ENCODE data around the gene HSPA12B. TPM values are rescaled to one million over a fixed set of nuclear protein-coding genes. Genes with fewer than 3 reads are reported as not detected.

Gene HSPA12B
- total RNA-seq (2021; ENCODE audit: unreplicated experiment), result 0.21 TPM
- polyA plus RNA-seq (2012; ENCODE audit: insufficient read length), result 0.51 TPM
- Bru-seq, nascent RNA, result percentile 10 among the genes with signal in this experiment
- percentile 5 among the genes with signal in this experiment for BruChase-seq, experiment 1, labeled RNA remaining after a 2-hour chase
- not detected for BruChase-seq, experiment 2, labeled RNA remaining after a 6-hour chase
- long read RNA-seq, partial matches to known transcripts, result 1 of 1 reads
- long read RNA-seq, other reads (novel, unspliced or antisense), result 0 of 1 reads

DNA sequence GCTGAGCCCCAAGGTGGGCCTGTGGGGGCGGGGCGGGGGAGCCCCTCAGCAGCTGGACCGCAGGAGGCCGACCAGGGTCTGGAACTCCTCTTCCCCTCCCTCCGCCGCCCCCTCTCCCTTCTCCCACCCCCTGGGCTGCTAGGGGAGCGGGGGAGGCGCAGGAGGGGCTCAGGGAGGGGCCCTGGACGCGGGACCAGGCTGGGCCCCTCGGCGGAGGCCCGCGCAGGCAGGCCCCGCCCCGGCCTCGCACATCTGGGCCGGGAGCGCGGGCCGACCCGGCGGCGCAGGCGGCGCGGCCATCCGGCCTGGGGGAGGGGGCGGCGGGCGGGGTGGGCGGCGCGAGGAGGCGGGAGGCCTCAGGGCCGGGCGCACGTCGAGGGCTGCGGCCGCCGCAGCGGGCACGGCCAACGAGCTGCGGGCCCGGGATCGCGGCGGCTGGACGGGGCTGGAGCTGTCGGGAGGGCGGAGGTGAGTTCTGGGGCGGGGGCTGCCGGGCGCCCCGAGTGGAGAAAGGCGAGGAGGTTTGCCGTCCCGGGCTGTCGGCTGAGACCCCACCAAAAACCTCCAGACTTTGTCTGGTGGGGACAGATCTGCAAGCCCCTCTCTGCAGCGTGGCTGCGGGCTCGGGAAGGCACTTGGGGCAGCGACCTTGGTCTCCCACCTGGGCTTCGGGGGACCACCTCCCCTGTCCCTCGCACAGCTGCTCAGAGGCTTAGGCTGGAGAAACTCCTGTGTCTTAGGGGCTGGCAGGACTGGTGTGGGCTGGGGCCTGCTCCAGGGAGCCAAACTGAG is at the start of gene HSPA12B:
TSS of gene HSPA12B (plus strand) at position 359 of the 792 bp plus-strand sequence. CDS start 5,990 bp downstream, outside the sequence.
- Histone ChIP-seq H3K27ac (ENCODE audit: low read length) (no peak within 1 kb of the TSS), H3K9me3 (ENCODE audit: control insufficient read depth, insufficient read depth, low read depth, low read length) (no peaks in the 10 kb centered on the region), H3K36me3 (ENCODE audit: control insufficient read depth, insufficient read depth, low read length) (no peaks in the 10 kb centered on the region), H3K4me3 (ENCODE audit: low read depth in 2 of 2, low read length in 2 of 2) (no peak within 1 kb of the TSS), H3K27me3 (ENCODE audit: control insufficient read depth, insufficient read depth, low read length) (no peaks in the 10 kb centered on the region; the same call in 1 of the 2 replicates), H3K4me1 (ENCODE audit: control insufficient read depth, insufficient read depth, low read length) (no peaks in the 10 kb centered on the region)
- POLR2A ChIA-PET, result no interaction called here
- TF ChIP-seq TCF7L2 (IDR thresholded peaks at IDR 0.05; ENCODE audit: low read depth, low read length) (no peak), SIN3A (IDR thresholded peaks at IDR 0.05; ENCODE audit: borderline replicate concordance, insufficient read depth, low read depth, low read length) (no peak), POLR2AphosphoS5 (IDR thresholded peaks at IDR 0.05; ENCODE audit: low read depth, low read length) (no peak), CTCF (IDR thresholded peaks at IDR 0.05) (no peak)
- TF ChIP-seq, protein P1, sequence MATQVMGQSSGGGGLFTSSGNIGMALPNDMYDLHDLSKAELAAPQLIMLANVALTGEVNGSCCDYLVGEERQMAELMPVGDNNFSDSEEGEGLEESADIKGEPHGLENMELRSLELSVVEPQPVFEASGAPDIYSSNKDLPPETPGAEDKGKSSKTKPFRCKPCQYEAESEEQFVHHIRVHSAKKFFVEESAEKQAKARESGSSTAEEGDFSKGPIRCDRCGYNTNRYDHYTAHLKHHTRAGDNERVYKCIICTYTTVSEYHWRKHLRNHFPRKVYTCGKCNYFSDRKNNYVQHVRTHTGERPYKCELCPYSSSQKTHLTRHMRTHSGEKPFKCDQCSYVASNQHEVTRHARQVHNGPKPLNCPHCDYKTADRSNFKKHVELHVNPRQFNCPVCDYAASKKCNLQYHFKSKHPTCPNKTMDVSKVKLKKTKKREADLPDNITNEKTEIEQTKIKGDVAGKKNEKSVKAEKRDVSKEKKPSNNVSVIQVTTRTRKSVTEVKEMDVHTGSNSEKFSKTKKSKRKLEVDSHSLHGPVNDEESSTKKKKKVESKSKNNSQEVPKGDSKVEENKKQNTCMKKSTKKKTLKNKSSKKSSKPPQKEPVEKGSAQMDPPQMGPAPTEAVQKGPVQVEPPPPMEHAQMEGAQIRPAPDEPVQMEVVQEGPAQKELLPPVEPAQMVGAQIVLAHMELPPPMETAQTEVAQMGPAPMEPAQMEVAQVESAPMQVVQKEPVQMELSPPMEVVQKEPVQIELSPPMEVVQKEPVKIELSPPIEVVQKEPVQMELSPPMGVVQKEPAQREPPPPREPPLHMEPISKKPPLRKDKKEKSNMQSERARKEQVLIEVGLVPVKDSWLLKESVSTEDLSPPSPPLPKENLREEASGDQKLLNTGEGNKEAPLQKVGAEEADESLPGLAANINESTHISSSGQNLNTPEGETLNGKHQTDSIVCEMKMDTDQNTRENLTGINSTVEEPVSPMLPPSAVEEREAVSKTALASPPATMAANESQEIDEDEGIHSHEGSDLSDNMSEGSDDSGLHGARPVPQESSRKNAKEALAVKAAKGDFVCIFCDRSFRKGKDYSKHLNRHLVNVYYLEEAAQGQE (IDR thresholded peaks at IDR 0.05; ENCODE audit: insufficient read depth in 1 of 2, low read depth in 2 of 2, low read length in 1 of 2), result no peak
- in situ Hi-C loops (cut with HindIII; ENCODE audit: low pct_unique_long_range_greater_than_20kb, low sequenced_read_pairs) (no loop called here), intact Hi-C loops (cut with micrococcal nuclease; ENCODE audit: unreplicated experiment) (no loop called here)
- BruUV-seq (replicated peaks), result no TSS peak
- CTCF ChIA-PET, result no interaction called here
- DNase-seq (ENCODE audit: low read depth, low spot score) (no peak), ATAC-seq (no peak)

- DNase-seq (ENCODE audit: low read depth, low spot score) (no peak), ATAC-seq (no peak)
- TF ChIP-seq TCF7L2 (IDR thresholded peaks at IDR 0.05; ENCODE audit: low read depth, low read length) (no peak), CTCF (IDR thresholded peaks at IDR 0.05) (no peak), SIN3A (IDR thresholded peaks at IDR 0.05; ENCODE audit: borderline replicate concordance, insufficient read depth, low read depth, low read length) (no peak), POLR2AphosphoS5 (IDR thresholded peaks at IDR 0.05; ENCODE audit: low read depth, low read length) (no peak)
- TF ChIP-seq, protein P1 (IDR thresholded peaks at IDR 0.05; ENCODE audit: insufficient read depth in 1 of 2, low read depth in 2 of 2, low read length in 1 of 2), result no peak
- Histone ChIP-seq H3K27me3 (ENCODE audit: control insufficient read depth, insufficient read depth, low read length) (no peaks in the 10 kb centered on the region), H3K9me3 (ENCODE audit: control insufficient read depth, insufficient read depth, low read depth, low read length) (no peaks in the 10 kb centered on the region), H3K4me1 (ENCODE audit: control insufficient read depth, insufficient read depth, low read length) (no peaks in the 10 kb centered on the region; the same call in 1 of the 2 replicates), H3K27ac (ENCODE audit: low read length) (no peak overlapping the region), H3K4me3 (ENCODE audit: low read depth in 2 of 2, low read length in 2 of 2) (no peak overlapping the region), H3K36me3 (ENCODE audit: control insufficient read depth, insufficient read depth, low read length) (no peaks in the 10 kb centered on the region)
- in situ Hi-C loops (cut with HindIII; ENCODE audit: low pct_unique_long_range_greater_than_20kb, low sequenced_read_pairs), result no loop called here
- ChIA-PET CTCF (no interaction called here), POLR2A (no interaction called here)
- BruUV-seq (replicated peaks), result no TSS peak
- intact Hi-C loops (cut with micrococcal nuclease; ENCODE audit: unreplicated experiment), result no loop called here
These were observed 47.1 kb upstream of the HSPA12B start for GRCh38 chr20:3685341-3685740.
